ENCODE measurements around the gene CFAP46. TPM values are rescaled to one million over a fixed set of nuclear protein-coding genes. Genes with fewer than 3 reads are reported as not detected.

CFAP46 gene
- total and polyA plus RNA-seq, 9 of the 15 experiments (the other 6 are each of a cell fraction or from before 2014, with no cell fraction given) = not detected

GRCh38 chr10:132953428-132953827 lies 11.1 kb upstream of the CFAP46 start:
- in situ Hi-C loops (cut with MboI) = no loop called here
- no TSS peak for BruUV-seq (replicated peaks)

More at GRCh38 chr10:132953428-132953827, 11.1 kb upstream of the CFAP46 start:
- TF ChIP-seq SETDB1 (IDR thresholded peaks at IDR 0.05; ENCODE audit: low read length) (no peak), CXXC5 (CRISPR knock-in tag; IDR thresholded peaks at IDR 0.05) (no peak), THRAP3 (IDR thresholded peaks at IDR 0.05; ENCODE audit: borderline replicate concordance) (no peak), CREB3L1 (IDR thresholded peaks at IDR 0.05; ENCODE audit: borderline replicate concordance, low read depth) (no peak), NRF1 (conservative IDR thresholded peaks at IDR 0.05 in 1 of 2, IDR thresholded peaks at IDR 0.05 in 1 of 2) (no peak), RBM34 (IDR thresholded peaks at IDR 0.05; ENCODE audit: borderline replicate concordance, insufficient read depth, low read length) (no peak), RNF2 (IDR thresholded peaks at IDR 0.05) (no peak), ZBTB12 (CRISPR knock-in tag; IDR thresholded peaks at IDR 0.05) (no peak), SRSF7 (optimal IDR thresholded peaks at IDR 0.05; ENCODE audit: low read depth, low read length) (no peak), SIRT6 (IDR thresholded peaks at IDR 0.05; ENCODE audit: low read depth, low read length) (no peak), SPI1 (IDR thresholded peaks at IDR 0.05; ENCODE audit: borderline replicate concordance, low read depth, low read length) (no peak), TRIM24 (IDR thresholded peaks at IDR 0.05) (no peak), PURB (CRISPR knock-in tag; IDR thresholded peaks at IDR 0.05; ENCODE audit: low read depth) (no peak), SNAPC5 (CRISPR knock-in tag; IDR thresholded peaks at IDR 0.05) (no peak), EZH2 (IDR thresholded peaks at IDR 0.05; ENCODE audit: borderline replicate concordance, low read depth, low read length) (no peak)
- H3K27me3 ChIP-seq (ENCODE audit: control insufficient read depth in 2 of 2, insufficient read depth in 2 of 2, low read length in 2 of 2) = peaks cover 0 to 30% of the 10 kb centered on the region in 2 experiments; a peak in 2 of 5 replicates
- 0% methylated on average over 5 of the region's 5 CpGs for WGBS (ENCODE audit: insufficient coverage, low coverage, missing lambda C conversion rate)
- no peak overlapping the region for H2AFZ ChIP-seq (ENCODE audit: low read depth, low read length)
- H3K4me3 ChIP-seq = no peak overlapping the region
- H3K9ac ChIP-seq (ENCODE audit: insufficient read depth in 1 of 2, low read depth in 2 of 2, low read length in 2 of 2) = no peak overlapping the region
- FAIRE-seq (no peak), ATAC-seq (no peak), DNase-seq (ENCODE audit: extremely low read depth in 1 of 4, low spot score in 3 of 4) (no peak)
- H3K36me3 ChIP-seq (ENCODE audit: control insufficient read depth, insufficient read depth, low read length) = no peaks in the 10 kb centered on the region
- no peaks in the 10 kb centered on the region for H3K9me1 ChIP-seq (ENCODE audit: control insufficient read depth, insufficient read depth, low read length)
- H3K27ac ChIP-seq (ENCODE audit: extremely low read depth, low read depth, low read length) = no peak overlapping the region
- no peaks in the 10 kb centered on the region for H3K79me2 ChIP-seq (ENCODE audit: control insufficient read depth, insufficient read depth, low read length)
- ChIA-PET POLR2A (no interaction called here), CTCF (ENCODE audit: low intra/inter-chr PET ratio) (no interaction called here)
- 0 out of 2 replicates have a peak, but pooled peaks cover 3% of the 10 kb centered on the region for H4K20me1 ChIP-seq (replicated peaks; ENCODE audit: control insufficient read depth, insufficient read depth, low read length)
- H3K4me2 ChIP-seq (ENCODE audit: insufficient read depth, low read length) = no peak overlapping the region
- intact Hi-C loops (cut with micrococcal nuclease) = no loop called here
- no peaks in the 10 kb centered on the region for H3K4me1 ChIP-seq (replicated peaks in 1 of 2; ENCODE audit: control insufficient read depth in 2 of 2, insufficient read depth in 2 of 2, low read length in 2 of 2)
- H3K9me3 ChIP-seq (replicated peaks; ENCODE audit: control insufficient read depth, insufficient read depth, low read depth, low read length) = no peaks in the 10 kb centered on the region
